ENCODE data around the gene STK32C.
A peak's percentile ranks its signal among the peaks of the same experiment; 100 is the strongest.

STK32C gene

DNA sequence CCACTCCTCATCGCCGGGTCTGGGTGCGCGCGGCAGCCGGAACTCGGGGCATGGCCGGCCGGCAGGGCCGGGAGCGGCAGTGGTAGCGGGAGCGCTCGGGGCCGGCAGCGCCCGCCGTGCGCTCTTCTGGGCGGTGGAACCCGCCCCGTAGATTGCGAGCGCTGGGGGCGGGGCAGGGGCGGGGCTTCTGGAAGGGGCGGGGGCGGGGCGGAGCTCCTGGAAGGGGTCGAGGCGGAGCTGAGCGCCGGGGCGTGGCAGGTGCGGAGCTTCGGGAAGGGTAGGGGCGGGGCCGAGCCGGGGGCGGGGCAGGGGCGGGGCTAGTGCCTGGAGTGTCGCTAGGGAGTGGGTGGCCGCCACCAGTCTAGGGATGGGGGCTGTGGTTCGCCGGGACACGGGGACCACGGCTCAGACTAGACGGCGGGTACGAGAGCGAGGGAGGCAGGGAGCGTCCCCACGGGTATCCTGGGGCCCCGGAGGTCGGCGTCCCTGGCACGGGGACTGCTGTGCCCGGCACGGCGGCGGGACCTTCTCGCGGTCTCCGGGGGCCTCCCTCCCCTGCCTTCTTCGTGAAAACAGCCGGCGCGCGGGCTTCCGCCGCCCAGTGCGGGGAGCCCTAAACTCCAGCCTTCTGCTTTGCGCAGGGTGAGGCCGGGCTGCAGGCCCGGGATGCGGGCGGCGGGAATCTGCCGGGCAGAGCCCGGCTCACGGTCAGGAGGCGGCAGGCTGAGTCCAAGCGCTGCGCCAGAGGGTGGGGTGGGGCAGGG is at the start of gene STK32C:
TSS of gene STK32C (minus strand) at position 128 of the 764 bp plus-strand sequence. CDS start at position 11, 117 bp downstream.
- peak; percentile 89 for DNase-seq (ENCODE audit: low spot score)

- no peak for DNase-seq (ENCODE audit: low spot score)
Measured at GRCh38 chr10:132356621-132357195, 49.0 kb upstream of the STK32C start.

GRCh38 chr10:132355754-132356153 is 48.0 kb upstream of the STK32C start:
- DNase-seq (ENCODE audit: low spot score): no peak

- no peak for DNase-seq (ENCODE audit: low spot score)
Measured at GRCh38 chr10:132355297-132355696, 47.5 kb upstream of the STK32C start.

DNA sequence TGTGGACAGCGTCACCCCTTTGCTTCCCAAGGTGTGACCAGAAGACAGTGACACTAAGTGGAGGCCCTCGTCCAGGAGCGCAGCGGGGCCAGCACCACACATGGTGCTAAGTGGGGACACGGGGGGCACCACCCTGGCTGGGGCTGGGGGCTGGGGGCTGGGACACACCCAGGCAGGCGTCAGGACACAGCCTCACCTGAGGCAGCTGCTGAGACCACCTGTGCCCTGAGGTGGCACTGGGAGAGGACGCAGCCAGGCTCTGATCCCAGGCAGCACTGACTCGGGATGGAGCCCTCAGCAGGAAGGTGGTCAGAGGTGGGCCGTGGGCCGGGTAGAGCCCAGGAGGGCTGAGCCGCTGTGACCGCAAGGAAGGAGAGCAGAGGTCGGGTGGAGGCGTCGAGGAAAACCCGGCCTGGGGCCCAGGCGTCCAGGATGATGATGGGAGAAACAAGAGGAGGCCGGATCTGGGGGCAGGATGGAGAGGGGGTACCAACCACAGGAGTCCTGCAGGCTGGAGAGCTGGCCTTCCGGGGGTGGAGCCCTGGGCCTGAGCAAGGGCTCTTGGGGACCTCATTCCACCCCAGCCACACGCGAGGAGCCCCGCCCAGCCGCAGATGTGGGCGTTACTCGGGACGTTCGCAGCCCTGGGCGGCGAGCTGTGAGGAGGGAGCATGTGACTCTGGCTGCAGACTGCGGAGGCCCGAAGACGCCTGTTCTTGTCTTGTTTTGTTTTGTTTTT is 46.8 kb upstream of the STK32C start:
- DNase-seq (ENCODE audit: low spot score): no peak

DNA sequence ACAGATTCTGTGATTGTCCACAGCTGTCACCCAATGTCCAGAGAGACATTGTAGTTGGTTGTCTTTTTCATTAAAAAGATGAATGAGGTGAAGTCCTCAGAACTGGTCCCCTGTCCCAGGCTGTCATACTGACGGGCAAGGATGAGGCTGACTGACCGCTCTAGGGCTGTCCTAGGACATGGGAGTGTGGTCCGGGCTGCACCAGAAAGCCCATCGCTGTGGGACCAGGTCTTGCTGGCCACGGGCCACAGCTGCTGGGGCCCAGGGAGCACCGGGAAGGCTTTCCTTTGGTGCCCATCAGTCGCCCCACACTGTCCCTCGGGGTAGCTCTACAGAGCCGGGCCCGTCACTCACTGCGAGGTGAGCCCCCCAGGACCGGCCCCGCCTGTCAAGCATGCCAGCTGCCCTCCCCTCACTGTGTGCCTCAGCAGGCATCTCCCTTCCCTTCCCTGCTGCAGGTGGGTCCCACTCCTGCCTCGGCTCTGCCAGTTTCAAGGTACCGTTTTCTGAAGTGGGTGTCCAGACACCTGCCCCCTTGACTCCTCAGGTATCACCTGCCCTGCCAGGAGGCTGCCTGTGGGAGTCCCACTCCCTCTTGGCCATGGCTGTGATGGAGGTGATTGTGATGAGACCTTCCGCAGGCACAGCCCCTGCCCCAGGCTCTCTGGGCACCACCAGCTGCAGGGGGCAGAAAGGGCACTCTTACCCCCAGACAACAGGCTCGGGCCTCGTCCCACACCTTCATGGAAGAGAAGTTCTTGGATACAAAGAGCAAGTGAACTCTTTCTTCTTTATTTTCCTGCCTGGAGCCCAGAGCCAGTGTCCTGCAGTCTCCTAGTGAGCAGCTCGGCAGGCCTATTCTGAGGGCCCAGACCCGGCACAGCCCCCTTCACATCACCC is 46.0 kb upstream of the STK32C start:
- DNase-seq (ENCODE audit: low spot score): no peak

DNA sequence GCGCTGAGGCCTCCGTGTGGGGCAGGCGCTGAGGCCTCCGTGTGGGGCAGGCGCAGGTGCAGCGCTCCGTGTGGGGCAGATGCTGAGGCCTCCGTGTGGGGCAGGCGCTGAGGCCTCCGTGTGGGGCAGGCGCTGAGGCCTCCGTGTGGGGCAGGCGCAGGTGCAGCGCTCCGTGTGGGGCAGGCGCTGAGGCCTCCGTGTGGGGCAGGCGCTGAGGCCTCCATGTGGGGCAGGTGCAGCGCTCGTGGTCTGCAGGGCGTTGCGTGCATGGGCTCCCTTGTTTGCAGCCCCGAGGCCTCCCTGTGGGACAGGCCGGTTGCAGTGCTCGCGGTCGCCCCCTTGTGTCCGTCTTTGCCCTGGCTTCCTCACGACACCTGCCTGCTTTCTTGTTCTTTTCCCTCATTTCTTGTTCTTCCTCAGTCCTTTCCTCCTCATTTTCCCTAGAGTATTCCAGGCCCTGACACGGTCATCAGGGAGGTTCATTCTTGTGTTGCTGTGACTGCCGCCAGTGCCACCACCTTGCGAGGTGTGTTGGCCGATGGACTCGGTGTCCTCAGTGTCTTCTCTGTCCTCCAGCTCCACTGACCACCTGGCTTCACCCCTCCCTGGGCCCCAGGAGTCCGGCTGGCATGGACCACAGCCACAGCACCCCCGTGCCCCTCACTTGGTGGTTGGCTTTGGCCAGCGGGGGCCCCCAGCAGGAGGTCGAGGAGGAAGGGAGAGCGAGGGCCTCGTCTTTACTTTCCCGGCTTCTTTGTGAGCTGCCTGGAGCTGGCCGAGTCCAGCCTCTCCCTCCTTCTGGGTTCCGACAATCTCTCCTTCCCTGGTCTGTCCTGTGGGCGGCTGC is 44.9 kb upstream of the STK32C start:
- peak; percentile 73 for DNase-seq (ENCODE audit: low spot score)

DNA sequence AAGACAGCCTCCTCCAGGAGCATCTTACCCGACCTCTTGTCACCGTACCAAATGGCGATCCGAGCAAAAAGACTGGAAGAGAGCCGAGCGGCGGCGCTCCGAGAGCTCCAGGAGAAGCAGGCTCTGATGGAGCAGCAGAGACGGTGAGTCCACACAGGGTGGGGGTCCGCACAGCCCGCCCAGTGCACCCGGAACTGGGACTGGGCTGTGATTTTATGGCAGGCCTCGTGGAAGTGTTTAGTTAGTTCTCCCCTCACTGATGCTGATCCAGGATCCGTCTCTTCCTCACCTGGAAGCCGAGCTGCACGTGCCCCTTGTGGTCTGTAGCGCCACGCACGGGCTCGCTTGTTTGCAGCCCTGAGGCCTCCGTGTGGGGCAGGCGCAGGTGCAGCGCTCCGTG is 43.9 kb upstream of the STK32C start:
- DNase-seq (ENCODE audit: low spot score): no peak

DNA sequence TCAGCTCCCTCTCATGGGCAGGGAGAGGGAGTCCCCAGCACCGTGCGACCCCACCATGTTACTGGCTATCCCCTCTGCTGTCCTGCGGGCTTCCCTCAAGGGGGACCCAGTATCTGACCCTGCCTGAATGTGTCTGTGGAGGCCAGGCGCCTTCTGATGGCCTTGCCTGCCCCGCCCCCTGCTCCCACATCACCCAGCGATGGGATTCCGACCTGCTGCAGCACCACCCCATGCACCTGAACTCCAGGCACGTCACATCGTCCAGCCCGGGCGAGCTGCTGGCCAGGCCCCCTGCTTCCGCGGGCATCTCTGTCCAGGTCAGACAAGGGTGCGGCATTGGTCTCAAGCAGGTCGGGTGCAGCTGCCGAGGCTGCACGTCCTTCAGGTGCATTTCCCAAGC is 43.2 kb upstream of the STK32C start:
- no peak for DNase-seq (ENCODE audit: low spot score)

GRCh38 chr10:132350391-132350790 is 42.6 kb upstream of the STK32C start:
- no peak for DNase-seq (ENCODE audit: low spot score)

GRCh38 chr10:132349766-132350165 is 42.0 kb upstream of the STK32C start:
- no peak for DNase-seq (ENCODE audit: low spot score)

GRCh38 chr10:132347931-132348267 is 40.1 kb upstream of the STK32C start:
- DNase-seq (ENCODE audit: low spot score): no peak

- no peak for DNase-seq (ENCODE audit: low spot score)
Measured at GRCh38 chr10:132347211-132347930, 39.6 kb upstream of the STK32C start.

DNA sequence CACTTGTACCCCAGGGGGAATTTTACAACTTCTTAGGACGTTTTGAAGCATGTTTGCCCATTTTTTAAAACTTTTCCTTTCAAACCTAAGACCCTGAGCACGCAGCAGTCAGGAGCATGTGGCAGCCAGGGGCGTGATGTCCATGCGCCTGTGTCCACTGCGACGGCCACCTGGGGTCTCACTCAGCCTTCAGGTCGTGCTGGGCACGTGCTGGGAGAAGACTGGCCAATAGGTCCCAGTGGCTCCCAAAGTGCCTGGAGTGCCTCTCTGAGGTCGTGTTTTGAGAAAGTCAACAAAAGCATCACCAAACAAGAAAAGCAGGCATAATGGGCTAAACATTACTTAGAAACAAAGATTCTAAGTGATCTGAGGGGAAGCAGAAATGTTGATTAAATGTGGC is 39.1 kb upstream of the STK32C start:
- no peak for DNase-seq (ENCODE audit: low spot score)

DNA sequence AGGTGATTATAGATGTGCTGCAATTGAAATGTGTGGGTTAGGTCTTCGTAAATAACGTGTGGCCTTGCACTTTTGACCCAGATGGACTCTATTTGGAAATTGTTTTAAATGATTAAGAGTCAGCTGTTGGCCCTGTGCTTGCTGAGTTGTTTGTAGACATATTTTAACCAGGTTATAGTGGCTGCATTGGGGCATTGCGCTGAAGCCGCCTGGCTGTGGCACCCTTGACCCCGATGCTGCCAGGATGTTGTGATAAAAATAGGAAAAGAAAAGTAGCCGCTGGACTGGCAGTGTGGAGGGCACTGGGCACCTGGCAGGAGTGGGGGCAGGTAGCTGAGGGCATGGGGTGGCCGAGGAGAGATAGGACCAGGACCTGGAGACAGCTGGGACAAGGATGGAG is 37.6 kb upstream of the STK32C start:
- DNase-seq (ENCODE audit: low spot score): no peak

GRCh38 chr10:132344386-132344785 is 36.6 kb upstream of the STK32C start:
- DNase-seq (ENCODE audit: low spot score): no peak

GRCh38 chr10:132342553-132342952 is 34.8 kb upstream of the STK32C start:
- no peak for DNase-seq (ENCODE audit: low spot score)

- no peak for DNase-seq (ENCODE audit: low spot score)
Measured at GRCh38 chr10:132341781-132342180, 34.0 kb upstream of the STK32C start.

GRCh38 chr10:132341017-132341416 is 33.3 kb upstream of the STK32C start:
- DNase-seq (ENCODE audit: low spot score): no peak

- no peak for DNase-seq (ENCODE audit: low spot score)
Measured at GRCh38 chr10:132339276-132339675, 31.5 kb upstream of the STK32C start.

- DNase-seq (ENCODE audit: low spot score): no peak
Measured at GRCh38 chr10:132338876-132339275, 31.1 kb upstream of the STK32C start.
